ENCODE data around the gene MYO9B. TPM values are rescaled to one million over a fixed set of nuclear protein-coding genes. Genes with fewer than 3 reads are reported as not detected.
"Not testable (repeated sequence)": the region's sequence is repeated elsewhere in the genome, so short reads cannot be mapped to it uniquely, and the experiment has no call there.

The MYO9B gene
- total RNA-seq, 1 experiment from 2014 or later, result 32.9 TPM

- Histone ChIP-seq H3K27me3 (ENCODE audit: control insufficient read depth, insufficient read depth, low read length) (no peaks in the 10 kb centered on the region), H3K4me3 (ENCODE audit: insufficient read depth, low read depth, low read length) (no peak overlapping the region), H3K36me3 (replicated peaks; ENCODE audit: control insufficient read depth, insufficient read depth, low read length) (peaks cover 2% of the 10 kb centered on the region)
- no peak for DNase-seq
These were observed 72.6 kb downstream of the MYO9B start for GRCh38 chr19:17148130-17148529.

GRCh38 chr19:17149393-17150135, 74.0 kb downstream of the MYO9B start:
- Histone ChIP-seq H3K27me3 (ENCODE audit: control insufficient read depth, insufficient read depth, low read length) (no peaks in the 10 kb centered on the region), H3K36me3 (replicated peaks; ENCODE audit: control insufficient read depth, insufficient read depth, low read length) (peaks cover 4% of the 10 kb centered on the region)
- DNase-seq, result no peak

DNA sequence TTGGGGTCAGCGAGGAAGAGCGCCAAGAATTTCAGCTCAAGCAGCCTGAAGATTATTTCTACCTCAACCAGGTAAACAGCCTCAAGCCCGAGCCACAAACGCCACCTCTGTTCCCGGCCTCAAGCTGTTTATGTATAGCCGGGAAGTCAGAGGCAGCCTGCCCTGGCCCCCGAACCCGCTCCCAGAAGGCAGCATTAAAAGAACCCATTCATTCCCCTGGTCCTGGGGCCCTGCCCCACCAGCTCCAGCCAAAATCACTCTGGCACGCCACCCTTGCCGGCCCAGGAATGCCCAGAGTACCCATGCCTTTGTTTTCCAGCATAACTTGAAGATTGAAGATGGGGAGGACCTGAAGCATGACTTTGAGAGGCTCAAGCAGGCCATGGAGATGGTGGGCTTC, 78.4 kb downstream of the MYO9B start:
- DNase-seq, result no peak
- Histone ChIP-seq H3K27me3 (ENCODE audit: control insufficient read depth, insufficient read depth, low read length) (no peaks in the 10 kb centered on the region), H3K36me3 (replicated peaks; ENCODE audit: control insufficient read depth, insufficient read depth, low read length) (peaks cover 11% of the 10 kb centered on the region), H3K4me3 (ENCODE audit: insufficient read depth, low read depth, low read length) (no peak overlapping the region)

More at GRCh38 chr19:17149393-17150135, 74.0 kb downstream of the MYO9B start:
- H3K4me3 ChIP-seq (ENCODE audit: insufficient read depth, low read depth, low read length), result no peak overlapping the region

GRCh38 chr19:17155251-17155650, 79.7 kb downstream of the MYO9B start:
- Histone ChIP-seq H3K4me3 (ENCODE audit: insufficient read depth, low read depth, low read length) (no peak overlapping the region), H3K36me3 (replicated peaks; ENCODE audit: control insufficient read depth, insufficient read depth, low read length) (peaks cover 11% of the 10 kb centered on the region), H3K27me3 (ENCODE audit: control insufficient read depth, insufficient read depth, low read length) (no peaks in the 10 kb centered on the region)
- DNase-seq, result no peak

DNA sequence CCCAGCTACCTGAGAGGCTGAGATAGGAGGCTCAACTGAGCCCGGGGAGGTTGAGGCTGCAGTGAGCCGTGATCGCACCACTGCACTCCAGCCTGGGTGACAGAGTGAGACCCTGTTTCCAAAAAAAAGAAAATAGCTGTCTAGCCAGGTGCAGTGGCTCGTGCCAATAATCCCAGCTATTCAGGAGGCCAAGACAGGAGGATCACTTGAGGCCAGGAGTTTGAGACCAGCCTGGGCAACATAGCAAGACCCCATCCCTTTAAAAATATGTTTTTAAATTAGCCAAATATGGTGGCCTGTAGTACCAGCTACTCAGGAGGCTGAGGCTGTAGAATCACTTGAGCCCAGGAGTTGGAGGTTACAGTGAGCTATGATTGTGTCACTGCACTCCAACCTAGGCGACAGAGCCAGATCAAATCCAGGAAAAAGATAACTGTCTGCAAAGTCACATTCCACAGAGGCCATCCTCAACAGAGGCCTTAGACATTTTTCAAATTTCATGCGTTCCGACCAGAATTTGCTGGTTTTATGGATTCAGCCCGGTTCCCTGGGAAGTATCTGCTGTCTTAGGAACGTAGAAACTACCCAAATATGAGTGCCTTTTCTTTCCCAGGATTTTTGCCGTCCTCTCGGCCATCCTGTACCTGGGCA, 80.8 kb downstream of the MYO9B start:
- Histone ChIP-seq H3K4me3 (ENCODE audit: insufficient read depth, low read depth, low read length) (no peak overlapping the region), H3K27me3 (ENCODE audit: control insufficient read depth, insufficient read depth, low read length) (no peaks in the 10 kb centered on the region), H3K36me3 (replicated peaks; ENCODE audit: control insufficient read depth, insufficient read depth, low read length) (peaks cover 13% of the 10 kb centered on the region)
- DNase-seq, result no peak

DNA sequence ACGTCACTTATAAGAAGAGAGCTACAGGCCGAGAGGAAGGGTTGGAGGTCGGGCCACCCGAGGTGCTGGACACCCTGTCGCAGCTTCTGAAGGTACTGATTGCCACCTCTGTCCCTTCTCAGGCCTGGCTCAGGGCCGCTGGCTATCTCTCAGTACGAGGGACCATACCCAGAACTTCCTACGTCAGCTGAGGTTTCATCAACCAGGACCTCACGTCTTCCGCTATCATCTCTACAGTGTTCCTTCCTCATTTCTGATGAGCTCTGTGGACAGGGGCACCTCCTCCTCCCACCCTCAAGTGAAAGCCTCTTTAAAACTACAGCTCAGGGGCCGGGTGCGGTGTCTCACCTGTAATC, 81.3 kb downstream of the MYO9B start:
- H3K27me3 ChIP-seq (ENCODE audit: control insufficient read depth, insufficient read depth, low read length), result no peaks in the 10 kb centered on the region
- no peak for DNase-seq
- peaks cover 12% of the 10 kb centered on the region for H3K36me3 ChIP-seq (replicated peaks; ENCODE audit: control insufficient read depth, insufficient read depth, low read length)
- H3K4me3 ChIP-seq (ENCODE audit: insufficient read depth, low read depth, low read length), result no peak overlapping the region

DNA sequence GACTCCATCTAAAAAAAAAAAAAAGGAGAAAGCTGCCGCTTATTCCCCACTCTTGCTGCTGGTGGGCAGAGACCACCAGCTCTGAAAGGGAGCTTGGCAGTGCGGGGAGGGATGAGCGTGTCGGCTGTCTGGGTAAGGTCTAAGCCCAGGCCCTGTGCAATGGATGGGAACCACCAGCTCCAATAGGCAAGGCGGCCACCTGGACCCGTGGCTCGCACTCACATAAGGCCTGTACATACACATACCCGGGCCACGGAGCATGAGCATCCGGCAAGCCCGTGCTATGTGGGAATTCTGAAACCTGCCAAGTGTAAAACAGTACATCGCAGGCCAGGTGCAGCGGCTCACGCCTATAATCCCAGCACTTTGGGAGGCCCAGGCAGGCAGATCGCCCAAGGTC, 83.0 kb downstream of the MYO9B start:
- no peak for DNase-seq
- H3K36me3 ChIP-seq (replicated peaks; ENCODE audit: control insufficient read depth, insufficient read depth, low read length), result peaks cover 22% of the 10 kb centered on the region
- no peaks in the 10 kb centered on the region for H3K27me3 ChIP-seq (ENCODE audit: control insufficient read depth, insufficient read depth, low read length)
- no peak overlapping the region for H3K4me3 ChIP-seq (ENCODE audit: insufficient read depth, low read depth, low read length)

DNA sequence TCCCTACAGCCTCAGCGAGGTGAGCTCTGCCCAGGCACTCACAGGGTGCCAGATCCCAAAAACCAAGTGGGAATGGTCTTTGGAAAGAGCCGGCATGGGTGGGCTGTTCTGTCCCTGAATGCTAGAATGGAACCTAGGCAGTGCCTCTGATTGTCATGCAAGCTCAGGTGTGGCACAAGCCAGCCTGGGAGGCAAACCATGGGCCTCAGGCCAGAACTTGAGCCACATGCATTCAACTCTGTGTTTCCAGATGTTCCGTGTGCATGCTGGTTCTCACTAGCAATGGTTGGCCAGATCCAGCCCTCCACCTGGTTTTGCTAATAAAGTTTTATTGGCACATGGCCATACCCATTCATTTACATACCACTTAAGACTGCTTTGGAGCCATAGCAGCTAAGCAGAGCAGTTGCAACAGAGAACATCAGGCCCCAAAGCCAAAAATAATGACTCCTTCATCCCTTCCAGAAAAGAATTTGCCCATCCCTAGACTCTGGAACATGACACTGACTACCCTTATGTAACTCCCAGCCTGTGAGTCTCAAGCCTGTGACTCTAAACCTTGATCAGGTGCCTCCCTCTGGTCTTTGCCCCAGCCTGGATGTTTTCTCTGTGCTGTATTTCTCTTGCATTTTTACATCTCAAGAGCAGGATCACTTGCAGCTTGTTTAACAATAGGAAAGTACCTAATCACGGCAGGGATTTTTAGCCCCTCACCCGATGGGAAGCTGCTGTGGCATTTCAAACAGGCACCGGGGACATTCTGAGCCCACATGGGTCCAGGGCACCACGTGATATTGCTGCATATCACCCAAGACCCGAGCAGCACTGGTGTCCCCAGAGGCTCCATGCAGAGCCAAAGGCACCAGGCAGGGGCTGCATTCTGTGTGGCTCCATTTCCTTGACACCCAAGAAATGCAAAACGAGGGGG, 84.2 kb downstream of the MYO9B start:
- H3K36me3 ChIP-seq (replicated peaks; ENCODE audit: control insufficient read depth, insufficient read depth, low read length), result peaks cover 22% of the 10 kb centered on the region
- no peak overlapping the region for H3K4me3 ChIP-seq (ENCODE audit: insufficient read depth, low read depth, low read length)
- no peaks in the 10 kb centered on the region for H3K27me3 ChIP-seq (ENCODE audit: control insufficient read depth, insufficient read depth, low read length)
- DNase-seq, result peak; percentile 88

DNA sequence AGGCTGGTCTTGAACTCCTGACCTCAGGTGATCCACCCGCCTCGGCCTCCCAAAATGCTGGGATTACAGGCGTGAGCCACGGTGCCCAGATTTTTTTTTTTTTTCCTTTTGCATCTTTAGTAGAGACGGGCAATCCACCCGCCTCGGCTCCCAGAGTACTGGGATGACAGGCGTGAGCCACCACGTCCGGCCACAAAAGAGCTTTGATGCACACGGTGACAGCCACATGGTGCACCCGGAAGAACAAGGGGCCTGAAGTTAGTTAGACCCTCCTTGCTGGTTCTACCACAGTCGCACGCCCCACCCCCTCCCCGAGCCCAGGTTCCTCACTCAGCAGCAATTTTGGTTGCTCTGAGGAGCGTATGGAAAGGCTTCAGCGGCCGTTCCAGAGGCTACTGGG, 85.3 kb downstream of the MYO9B start:
- Histone ChIP-seq H3K36me3 (replicated peaks; ENCODE audit: control insufficient read depth, insufficient read depth, low read length) (peaks cover 20% of the 10 kb centered on the region), H3K27me3 (ENCODE audit: control insufficient read depth, insufficient read depth, low read length) (no peaks in the 10 kb centered on the region), H3K4me3 (ENCODE audit: insufficient read depth, low read depth, low read length) (no peak overlapping the region)
- no peak for DNase-seq

- H3K36me3 ChIP-seq (replicated peaks; ENCODE audit: control insufficient read depth, insufficient read depth, low read length), result peaks cover 16% of the 10 kb centered on the region
- not testable (repeated sequence) for H3K27me3 ChIP-seq (ENCODE audit: control insufficient read depth, insufficient read depth, low read length); H3K4me3 ChIP-seq (ENCODE audit: insufficient read depth, low read depth, low read length); DNase-seq
These were observed 86.6 kb downstream of the MYO9B start for GRCh38 chr19:17162131-17162530.

GRCh38 chr19:17162580-17162979, 87.0 kb downstream of the MYO9B start:
- H3K36me3 ChIP-seq (replicated peaks; ENCODE audit: control insufficient read depth, insufficient read depth, low read length), result peaks cover 16% of the 10 kb centered on the region
- no peaks in the 10 kb centered on the region for H3K27me3 ChIP-seq (ENCODE audit: control insufficient read depth, insufficient read depth, low read length)
- no peak overlapping the region for H3K4me3 ChIP-seq (ENCODE audit: insufficient read depth, low read depth, low read length)
- no peak for DNase-seq

DNA sequence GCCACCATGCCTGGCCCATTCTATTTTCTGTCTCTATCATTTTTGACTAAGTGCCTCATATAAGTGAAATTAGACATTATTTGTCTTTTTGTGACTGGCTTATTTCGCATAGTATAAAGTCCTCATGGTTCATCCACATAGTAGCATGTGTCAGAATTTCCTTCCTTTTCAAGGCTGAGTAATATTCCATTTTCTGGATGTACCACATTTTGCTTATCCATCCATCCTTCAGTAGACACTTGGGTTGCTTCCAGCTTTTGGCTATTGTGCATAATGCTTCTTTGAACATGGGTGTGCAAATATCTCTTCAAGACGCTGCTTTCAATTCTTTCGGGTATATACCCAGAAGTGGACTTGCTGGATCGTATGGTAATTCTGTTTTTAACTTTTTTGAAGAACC, 88.1 kb downstream of the MYO9B start:
- Histone ChIP-seq H3K27me3 (ENCODE audit: control insufficient read depth, insufficient read depth, low read length) (no peaks in the 10 kb centered on the region), H3K36me3 (replicated peaks; ENCODE audit: control insufficient read depth, insufficient read depth, low read length) (peaks cover 23% of the 10 kb centered on the region), H3K4me3 (ENCODE audit: insufficient read depth, low read depth, low read length) (no peak overlapping the region)
- no peak for DNase-seq

DNA sequence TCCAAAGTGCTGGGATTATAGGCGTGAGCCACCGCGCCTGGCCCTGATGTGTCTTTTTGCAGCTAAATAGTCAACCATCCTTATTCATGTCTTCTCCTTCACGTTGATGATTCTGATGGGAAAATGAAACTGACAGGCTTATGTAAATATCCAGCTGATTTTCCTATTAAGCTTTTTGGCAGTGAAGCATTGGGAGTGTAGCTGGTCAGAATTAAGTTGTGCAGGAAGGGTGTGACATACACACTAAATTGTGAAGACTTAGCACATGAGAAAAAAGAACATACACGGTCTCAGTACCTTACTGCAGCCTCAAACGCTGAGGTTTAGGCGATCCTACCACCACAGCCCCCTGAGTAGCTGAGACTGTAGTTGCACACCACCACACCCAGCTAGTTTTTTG, 89.1 kb downstream of the MYO9B start:
- Histone ChIP-seq H3K27me3 (ENCODE audit: control insufficient read depth, insufficient read depth, low read length) (no peaks in the 10 kb centered on the region), H3K36me3 (replicated peaks; ENCODE audit: control insufficient read depth, insufficient read depth, low read length) (peaks cover 24% of the 10 kb centered on the region), H3K4me3 (ENCODE audit: insufficient read depth, low read depth, low read length) (no peak overlapping the region)
- no peak for DNase-seq

DNA sequence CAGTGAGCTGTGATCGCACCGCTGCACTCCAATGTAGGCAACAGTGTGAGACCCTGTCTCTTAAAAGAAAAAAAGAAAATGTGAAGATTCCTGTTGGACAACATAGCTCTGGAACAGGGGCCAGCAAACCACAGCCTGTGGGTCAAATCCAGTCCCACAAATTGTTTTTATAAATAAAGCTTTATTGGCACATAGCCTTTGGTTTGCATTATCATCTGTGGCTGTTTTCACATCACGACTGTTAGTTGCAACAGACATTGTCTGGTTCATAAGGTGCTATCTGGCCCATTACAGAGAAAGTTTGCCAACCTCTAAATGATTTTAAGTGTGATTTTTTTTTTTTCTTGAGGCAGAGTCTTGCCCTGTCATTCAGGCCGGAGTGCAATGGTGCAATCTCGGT, 90.1 kb downstream of the MYO9B start:
- H3K36me3 ChIP-seq (replicated peaks; ENCODE audit: control insufficient read depth, insufficient read depth, low read length), result peaks cover 24% of the 10 kb centered on the region
- no peaks in the 10 kb centered on the region for H3K27me3 ChIP-seq (ENCODE audit: control insufficient read depth, insufficient read depth, low read length)
- no peak overlapping the region for H3K4me3 ChIP-seq (ENCODE audit: insufficient read depth, low read depth, low read length)
- no peak for DNase-seq

Measured in H7 (cell line).